ENCODE results near the gene RMDN2.

Gene RMDN2

DNA sequence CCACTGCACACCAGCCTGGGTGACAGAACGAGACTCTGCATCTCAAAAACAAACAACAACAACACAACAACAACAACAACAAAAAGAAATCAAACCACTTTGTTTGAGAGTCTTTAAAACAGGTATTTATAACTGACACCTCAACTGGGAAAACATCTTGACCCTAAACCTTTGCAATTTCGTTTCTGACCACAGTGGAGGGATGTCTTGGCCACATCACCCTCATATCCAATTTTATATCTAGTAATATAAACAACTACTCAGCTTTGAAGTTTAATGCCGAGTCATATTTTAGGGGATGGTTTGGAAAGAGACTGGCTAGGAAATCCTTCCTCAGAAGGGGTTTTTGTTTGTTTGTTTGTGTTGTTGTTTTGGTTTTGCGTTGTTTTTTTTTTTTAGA is 37.8 kb upstream of the RMDN2 start:
- Histone ChIP-seq H3K36me3 (replicated peaks) (no peaks in the 10 kb centered on the region), H3K27ac (no peak overlapping the region), H3K27me3 (replicated peaks) (no peaks in the 10 kb centered on the region), H3K4me3 (ENCODE audit: low read depth, low read length) (no peak overlapping the region)
- no peak for DNase-seq
- TF ChIP-seq, protein P1, sequence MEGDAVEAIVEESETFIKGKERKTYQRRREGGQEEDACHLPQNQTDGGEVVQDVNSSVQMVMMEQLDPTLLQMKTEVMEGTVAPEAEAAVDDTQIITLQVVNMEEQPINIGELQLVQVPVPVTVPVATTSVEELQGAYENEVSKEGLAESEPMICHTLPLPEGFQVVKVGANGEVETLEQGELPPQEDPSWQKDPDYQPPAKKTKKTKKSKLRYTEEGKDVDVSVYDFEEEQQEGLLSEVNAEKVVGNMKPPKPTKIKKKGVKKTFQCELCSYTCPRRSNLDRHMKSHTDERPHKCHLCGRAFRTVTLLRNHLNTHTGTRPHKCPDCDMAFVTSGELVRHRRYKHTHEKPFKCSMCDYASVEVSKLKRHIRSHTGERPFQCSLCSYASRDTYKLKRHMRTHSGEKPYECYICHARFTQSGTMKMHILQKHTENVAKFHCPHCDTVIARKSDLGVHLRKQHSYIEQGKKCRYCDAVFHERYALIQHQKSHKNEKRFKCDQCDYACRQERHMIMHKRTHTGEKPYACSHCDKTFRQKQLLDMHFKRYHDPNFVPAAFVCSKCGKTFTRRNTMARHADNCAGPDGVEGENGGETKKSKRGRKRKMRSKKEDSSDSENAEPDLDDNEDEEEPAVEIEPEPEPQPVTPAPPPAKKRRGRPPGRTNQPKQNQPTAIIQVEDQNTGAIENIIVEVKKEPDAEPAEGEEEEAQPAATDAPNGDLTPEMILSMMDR (IDR thresholded peaks at IDR 0.05; ENCODE audit: low read depth, low read length, missing control alignments) = no peak
- in situ Hi-C loops (cut with HindIII; ENCODE audit: low pct_ligation_motif_present, low sequenced_read_pairs) = no loop called here

DNA sequence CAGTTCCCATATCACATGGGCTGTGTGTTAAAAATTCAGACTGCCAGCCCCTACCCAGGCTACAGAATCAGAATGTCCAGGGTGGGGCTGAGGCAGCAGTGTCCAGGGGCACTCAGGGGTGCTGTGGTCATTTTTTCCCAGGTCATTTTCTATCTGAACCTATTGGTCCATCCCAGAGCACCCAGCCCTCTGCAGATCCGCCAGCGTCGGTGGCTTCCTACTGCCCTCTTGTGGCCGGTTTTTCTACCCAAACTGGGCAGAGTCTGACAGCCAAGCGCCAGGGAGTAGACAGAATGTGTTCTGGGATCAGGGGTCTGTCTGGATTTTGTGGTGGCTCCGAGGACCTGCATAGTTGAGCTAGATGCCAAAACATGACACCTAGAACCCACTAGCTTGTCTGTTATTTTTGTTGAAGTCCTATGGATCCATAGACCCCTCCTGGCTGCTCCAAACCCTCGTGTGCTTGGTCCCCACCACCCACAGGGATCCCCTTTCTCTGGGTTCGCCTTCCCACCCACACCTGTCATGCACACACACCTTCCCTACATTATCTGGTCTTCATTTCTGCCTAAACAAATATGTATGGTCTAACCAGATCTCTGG is 34.1 kb upstream of the RMDN2 start:
- in situ Hi-C loops (cut with HindIII; ENCODE audit: low pct_ligation_motif_present, low sequenced_read_pairs) = no loop called here
- peak; percentile 50 for DNase-seq
- H3K36me3 ChIP-seq (replicated peaks) = no peaks in the 10 kb centered on the region
- H3K27me3 ChIP-seq (replicated peaks) = no peaks in the 10 kb centered on the region
- no peak overlapping the region for H3K4me3 ChIP-seq (ENCODE audit: low read depth, low read length)
- H3K27ac ChIP-seq = no peak overlapping the region
- TF ChIP-seq, protein P1 (IDR thresholded peaks at IDR 0.05; ENCODE audit: low read depth, low read length, missing control alignments) = peak; percentile 88

DNA sequence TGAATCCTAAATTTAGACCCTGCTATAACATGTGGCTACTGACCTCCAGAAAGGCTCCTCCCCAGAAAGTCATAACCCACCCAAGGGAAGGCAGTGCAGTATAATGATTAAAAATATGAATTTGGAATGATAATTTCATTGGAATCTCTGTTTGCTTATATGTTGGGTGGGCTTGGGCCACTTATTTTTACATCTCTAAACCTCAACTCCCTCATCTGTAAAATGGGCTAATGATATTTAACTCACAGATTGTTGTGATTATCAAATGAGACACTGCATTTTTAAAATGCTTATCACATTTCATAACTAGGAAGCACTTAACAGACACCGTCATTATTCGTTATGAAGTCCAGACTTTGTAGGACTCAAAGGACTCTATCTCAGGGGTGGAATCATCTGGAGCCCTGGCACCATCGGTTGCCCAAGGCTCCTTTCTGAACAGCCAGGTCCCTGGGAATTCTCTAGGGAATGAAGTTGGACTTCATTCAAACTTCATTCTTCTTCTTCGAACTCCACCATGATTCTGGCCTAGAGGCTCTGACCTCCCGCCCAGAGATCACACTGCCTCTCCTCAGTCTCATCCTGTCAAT is 33.1 kb upstream of the RMDN2 start:
- Histone ChIP-seq H3K4me3 (ENCODE audit: low read depth, low read length) (no peak overlapping the region), H3K27ac (no peak overlapping the region), H3K27me3 (replicated peaks) (no peaks in the 10 kb centered on the region), H3K36me3 (replicated peaks) (no peaks in the 10 kb centered on the region)
- TF ChIP-seq, protein P1 (IDR thresholded peaks at IDR 0.05; ENCODE audit: low read depth, low read length, missing control alignments) = no peak
- no peak for DNase-seq
- in situ Hi-C loops (cut with HindIII; ENCODE audit: low pct_ligation_motif_present, low sequenced_read_pairs) = no loop called here

DNA sequence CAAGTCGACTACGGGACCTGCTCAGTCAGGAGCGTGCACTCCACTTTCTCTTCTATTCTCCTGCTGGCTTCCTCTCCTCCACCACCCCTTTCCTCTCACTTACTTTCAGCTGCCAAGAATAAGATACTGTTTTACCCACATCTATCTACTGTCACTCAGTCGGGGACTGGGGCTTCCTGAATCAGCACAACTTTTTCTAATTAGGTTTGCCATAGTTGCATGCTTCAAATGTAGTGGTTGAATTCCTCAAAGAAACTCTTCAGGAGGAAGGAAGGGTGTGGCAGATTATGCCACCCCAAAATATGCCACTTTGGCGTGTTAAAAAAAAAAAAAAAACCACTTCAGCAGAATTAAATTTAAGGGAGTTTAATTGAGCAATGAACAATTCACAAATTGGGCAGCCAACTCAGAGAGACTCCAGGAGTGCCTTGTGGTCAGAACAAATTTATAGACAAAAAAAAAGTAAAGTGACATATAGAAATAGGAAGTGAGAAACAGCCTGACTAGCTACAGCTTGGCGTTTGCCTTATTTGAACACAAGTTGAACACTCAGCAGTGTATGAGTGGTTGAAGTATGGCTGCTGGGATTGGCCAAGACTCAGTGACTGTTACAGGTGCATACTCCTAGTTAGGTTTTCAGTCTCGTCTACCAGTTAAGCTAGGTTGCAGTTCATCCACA is 32.5 kb upstream of the RMDN2 start:
- H3K27me3 ChIP-seq (replicated peaks) = no peaks in the 10 kb centered on the region
- H3K27ac ChIP-seq = no peak overlapping the region
- TF ChIP-seq, protein P1 (IDR thresholded peaks at IDR 0.05; ENCODE audit: low read depth, low read length, missing control alignments) = no peak
- no peaks in the 10 kb centered on the region for H3K36me3 ChIP-seq (replicated peaks)
- in situ Hi-C loops (cut with HindIII; ENCODE audit: low pct_ligation_motif_present, low sequenced_read_pairs) = no loop called here
- H3K4me3 ChIP-seq (ENCODE audit: low read depth, low read length) = no peak overlapping the region
- DNase-seq = no peak

DNA sequence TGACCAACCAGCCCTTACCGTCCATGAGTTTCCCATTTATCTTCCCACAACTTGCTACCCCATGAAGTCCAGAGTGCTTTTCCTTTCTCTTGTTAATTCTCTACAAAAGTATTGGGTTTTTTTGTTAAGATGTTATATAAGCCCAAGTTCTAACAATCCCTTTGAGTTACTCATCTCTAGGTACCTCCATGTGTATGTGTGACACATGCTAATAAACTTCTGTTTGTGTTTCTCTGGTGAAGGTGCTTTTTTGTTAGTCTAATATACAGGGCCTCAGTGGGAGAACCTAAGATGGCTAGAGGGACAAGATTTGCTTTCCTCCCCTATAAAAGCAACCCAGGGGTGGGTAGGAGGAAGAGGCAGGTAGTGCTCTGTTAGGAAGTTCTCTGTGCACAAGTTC is 31.8 kb upstream of the RMDN2 start:
- H3K4me3 ChIP-seq (ENCODE audit: low read depth, low read length) = no peak overlapping the region
- DNase-seq = no peak

More for the DNA sequence above, 31.8 kb upstream of the RMDN2 start:
- no peaks in the 10 kb centered on the region for H3K27me3 ChIP-seq (replicated peaks)
- no peak overlapping the region for H3K27ac ChIP-seq
- no peaks in the 10 kb centered on the region for H3K36me3 ChIP-seq (replicated peaks)
- TF ChIP-seq, protein P1 (IDR thresholded peaks at IDR 0.05; ENCODE audit: low read depth, low read length, missing control alignments) = no peak
- in situ Hi-C loops (cut with HindIII; ENCODE audit: low pct_ligation_motif_present, low sequenced_read_pairs) = no loop called here
